RWPE2 (cell line): ENCODE results near the gene WDR88.

ENCODE experiments used
- ATAC-seq: fragments of 200-7000 bp; cut with Tn5 transposase; 3 replicates; pipeline ENCODE4 v1.9.1; 2021; ENCODE audit warnings: low read depth
- DNase-seq: peaks from one replicate; pipeline ENCODE4 v3.0.0-alpha.2; 2020; ENCODE audit warnings: low spot score
- H3K27ac ChIP-seq: fragments of 450-650 bp; 2 replicates; pipeline ENCODE4 v1.5.1; 2017; ENCODE audit warnings: mild to moderate bottlenecking; ENCODE audit not compliant: poor library complexity, severe bottlenecking
- H3K27me3 ChIP-seq: fragments of 250-450 bp; sonication (Bioruptor Pico); 2 replicates; pipeline ENCODE4 v1.5.1; 2021; ENCODE audit warnings: mild to moderate bottlenecking, moderate library complexity; ENCODE audit not compliant: insufficient read depth, poor library complexity, severe bottlenecking
- H3K36me3 ChIP-seq: fragments of 250-450 bp; sonication (Bioruptor Pico); 2 replicates; pipeline ENCODE4 v1.5.1; 2020; ENCODE audit warnings: low read depth, mild to moderate bottlenecking, moderate library complexity
- H3K4me1 ChIP-seq: fragments of 250-450 bp; sonication (Bioruptor Pico); 2 replicates; pipeline ENCODE4 v1.5.1; 2021; ENCODE audit warnings: mild to moderate bottlenecking, moderate library complexity; ENCODE audit not compliant: insufficient read depth, poor library complexity, severe bottlenecking
- H3K4me3 ChIP-seq: fragments of 250-450 bp; sonication (Bioruptor Pico); 2 replicates; pipeline ENCODE4 v1.5.1; 2021; ENCODE audit warnings: mild to moderate bottlenecking, moderate library complexity; ENCODE audit not compliant: severe bottlenecking
- H3K9me3 ChIP-seq: fragments of 250-450 bp; sonication (Bioruptor Pico); 2 replicates; pipeline ENCODE4 v1.5.1; 2021; ENCODE audit warnings: mild to moderate bottlenecking, moderate library complexity; ENCODE audit not compliant: severe bottlenecking
- TF ChIP-seq, protein P1 (sequence below): fragments of 450-650 bp; IDR thresholded peaks from one replicate; pipeline ENCODE4 v1.5.1; 2017; ENCODE audit warnings: mild to moderate bottlenecking, moderate library complexity; ENCODE audit not compliant: poor library complexity, severe bottlenecking

Gene WDR88

DNA sequence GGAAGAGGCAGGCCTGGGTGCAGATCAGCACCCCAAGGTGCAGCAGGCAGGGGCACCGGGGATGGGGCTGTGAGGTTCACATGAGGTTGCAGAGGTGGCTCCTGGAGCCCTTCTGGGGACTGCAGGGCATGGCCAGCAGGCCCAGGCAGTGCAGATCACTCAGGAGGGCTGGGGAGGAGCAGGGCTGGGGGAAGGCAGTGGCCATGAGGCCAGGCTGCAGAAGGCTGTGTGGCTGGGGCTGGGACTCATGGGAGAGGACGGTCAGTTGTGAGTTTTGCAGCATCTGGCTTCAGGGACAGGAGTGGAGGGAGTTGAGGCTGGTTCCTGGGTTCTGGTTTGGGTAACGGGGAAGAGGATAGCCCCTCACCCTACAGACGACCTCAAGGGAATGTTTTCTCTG is 7.3 kb downstream of the WDR88 start:
- H3K36me3 ChIP-seq: no peaks in the 10 kb centered on the region
- no peak for ATAC-seq
- H3K4me1 ChIP-seq: no peaks in the 10 kb centered on the region
- no peak overlapping the region for H3K4me3 ChIP-seq
- no peaks in the 10 kb centered on the region for H3K9me3 ChIP-seq
- TF ChIP-seq, protein P1, sequence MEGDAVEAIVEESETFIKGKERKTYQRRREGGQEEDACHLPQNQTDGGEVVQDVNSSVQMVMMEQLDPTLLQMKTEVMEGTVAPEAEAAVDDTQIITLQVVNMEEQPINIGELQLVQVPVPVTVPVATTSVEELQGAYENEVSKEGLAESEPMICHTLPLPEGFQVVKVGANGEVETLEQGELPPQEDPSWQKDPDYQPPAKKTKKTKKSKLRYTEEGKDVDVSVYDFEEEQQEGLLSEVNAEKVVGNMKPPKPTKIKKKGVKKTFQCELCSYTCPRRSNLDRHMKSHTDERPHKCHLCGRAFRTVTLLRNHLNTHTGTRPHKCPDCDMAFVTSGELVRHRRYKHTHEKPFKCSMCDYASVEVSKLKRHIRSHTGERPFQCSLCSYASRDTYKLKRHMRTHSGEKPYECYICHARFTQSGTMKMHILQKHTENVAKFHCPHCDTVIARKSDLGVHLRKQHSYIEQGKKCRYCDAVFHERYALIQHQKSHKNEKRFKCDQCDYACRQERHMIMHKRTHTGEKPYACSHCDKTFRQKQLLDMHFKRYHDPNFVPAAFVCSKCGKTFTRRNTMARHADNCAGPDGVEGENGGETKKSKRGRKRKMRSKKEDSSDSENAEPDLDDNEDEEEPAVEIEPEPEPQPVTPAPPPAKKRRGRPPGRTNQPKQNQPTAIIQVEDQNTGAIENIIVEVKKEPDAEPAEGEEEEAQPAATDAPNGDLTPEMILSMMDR: no peak
- no peak for DNase-seq
- no peak overlapping the region for H3K27ac ChIP-seq
- H3K27me3 ChIP-seq: no peaks in the 10 kb centered on the region

DNA sequence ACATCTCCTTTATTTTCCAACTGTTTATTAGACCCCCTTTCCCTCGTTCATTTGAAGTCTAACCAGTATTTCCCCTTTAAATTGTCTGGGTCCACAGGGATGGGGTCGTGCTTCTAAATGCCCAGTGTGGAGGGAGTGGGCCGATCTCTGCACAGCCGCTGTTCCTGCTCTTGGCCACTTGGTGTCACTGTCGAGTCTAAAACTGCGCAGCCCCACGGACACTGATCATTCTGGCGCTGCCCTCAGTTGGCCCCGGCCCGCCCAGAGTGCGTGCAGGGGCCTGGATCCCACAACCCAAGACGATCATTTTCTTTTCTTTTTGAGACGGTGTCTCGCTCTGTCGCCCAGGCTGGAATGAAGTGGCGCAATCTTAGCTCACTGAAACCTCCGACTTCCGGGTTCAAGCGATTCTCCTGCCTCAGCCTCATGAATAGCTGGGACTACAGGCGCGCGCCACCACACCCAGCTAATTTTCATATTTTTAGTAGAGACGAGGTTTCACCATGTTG is 12.0 kb downstream of the WDR88 start:
- no peaks in the 10 kb centered on the region for H3K36me3 ChIP-seq
- no peaks in the 10 kb centered on the region for H3K4me1 ChIP-seq
- no peak overlapping the region for H3K27ac ChIP-seq
- no peak overlapping the region for H3K4me3 ChIP-seq
- DNase-seq: no peak
- TF ChIP-seq, protein P1: peak; percentile 89
- no peaks in the 10 kb centered on the region for H3K27me3 ChIP-seq
- peak; percentile 94 for ATAC-seq
- no peaks in the 10 kb centered on the region for H3K9me3 ChIP-seq

DNA sequence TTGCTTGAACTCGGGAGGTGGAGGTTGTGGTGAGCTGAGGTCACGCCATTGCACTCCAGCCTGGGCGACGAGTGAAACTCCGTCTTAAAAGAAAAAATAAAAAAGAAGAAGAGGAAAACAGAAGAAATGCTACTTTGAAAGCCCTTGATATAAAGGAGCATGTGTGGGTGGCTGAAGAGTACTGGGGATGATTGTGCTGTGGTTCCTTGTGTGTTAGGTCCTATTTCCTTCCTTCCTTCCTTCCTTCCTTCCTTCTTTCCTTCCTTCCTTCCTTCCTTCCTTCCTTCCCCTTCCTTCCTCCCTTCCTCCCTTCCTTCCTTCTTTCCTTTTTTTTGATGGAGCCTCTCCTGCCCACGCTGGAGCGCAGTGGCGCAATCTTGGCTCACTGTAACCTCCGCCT is 14.3 kb downstream of the WDR88 start:
- Histone ChIP-seq H3K27me3 (no peaks in the 10 kb centered on the region), H3K36me3 (no peaks in the 10 kb centered on the region), H3K9me3 (no peaks in the 10 kb centered on the region), H3K4me3 (no peak overlapping the region), H3K4me1 (no peaks in the 10 kb centered on the region), H3K27ac (no peak overlapping the region)
- ATAC-seq (no peak), DNase-seq (no peak)
- TF ChIP-seq, protein P1: no peak

DNA sequence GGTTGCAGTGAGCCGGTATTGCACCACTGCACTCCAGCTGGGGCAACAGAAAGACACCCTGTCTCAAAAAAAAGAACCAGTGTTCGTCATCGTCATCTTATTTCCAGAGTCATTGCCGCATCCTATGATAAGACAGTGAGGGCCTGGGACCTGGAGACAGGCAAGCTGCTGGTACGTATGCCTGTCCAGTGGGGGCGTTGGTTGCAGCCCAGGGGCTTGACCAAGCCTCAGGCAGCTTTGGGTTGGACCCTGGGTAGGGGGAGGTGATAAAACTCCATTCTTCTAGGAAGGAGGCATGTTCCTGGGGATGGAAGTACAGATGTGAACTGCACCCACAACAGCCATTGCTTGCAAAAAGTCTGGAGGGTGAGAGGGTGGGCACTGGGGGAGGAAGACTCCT is 15.6 kb downstream of the WDR88 start:
- no peaks in the 10 kb centered on the region for H3K9me3 ChIP-seq
- H3K4me3 ChIP-seq: no peak overlapping the region
- TF ChIP-seq, protein P1: no peak
- no peaks in the 10 kb centered on the region for H3K4me1 ChIP-seq
- no peak for DNase-seq
- H3K27ac ChIP-seq: no peak overlapping the region
- no peak for ATAC-seq
- H3K27me3 ChIP-seq: no peaks in the 10 kb centered on the region
- H3K36me3 ChIP-seq: no peaks in the 10 kb centered on the region

DNA sequence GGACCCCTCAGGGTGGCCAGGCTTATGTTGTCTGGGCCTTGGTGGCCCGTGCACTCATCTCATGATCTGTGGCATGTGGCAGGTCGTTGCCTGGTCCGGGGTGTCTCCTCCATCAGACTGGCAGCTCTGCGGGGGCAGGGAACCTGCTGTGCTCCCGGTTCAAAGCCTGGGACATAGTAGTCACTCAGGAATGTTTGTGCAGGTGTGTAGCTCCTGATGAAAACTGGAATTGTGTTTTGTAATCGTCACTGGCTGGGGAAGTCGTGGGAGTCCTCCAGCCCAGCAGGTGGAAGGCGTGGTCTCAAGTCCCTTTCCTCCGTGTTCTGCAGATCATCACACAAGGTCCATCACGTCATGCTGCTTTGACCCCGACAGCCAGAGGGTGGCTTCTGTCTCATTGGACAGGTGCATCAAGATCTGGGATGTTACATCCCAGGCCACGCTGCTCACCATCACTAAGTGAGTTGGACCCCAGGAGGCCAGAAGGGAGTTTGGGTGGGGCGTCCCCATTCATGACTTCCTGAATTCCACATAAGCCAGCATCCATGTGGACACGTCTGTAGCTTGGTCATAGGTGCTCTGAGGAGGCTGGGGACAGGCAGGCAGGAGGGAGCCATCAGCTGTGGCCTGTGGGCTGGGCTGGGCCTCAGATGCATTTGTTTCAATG is 19.1 kb downstream of the WDR88 start:
- DNase-seq (no peak), ATAC-seq (no peak)
- TF ChIP-seq, protein P1: no peak
- Histone ChIP-seq H3K9me3 (no peaks in the 10 kb centered on the region), H3K27ac (no peak overlapping the region), H3K36me3 (no peaks in the 10 kb centered on the region), H3K27me3 (no peaks in the 10 kb centered on the region), H3K4me1 (no peaks in the 10 kb centered on the region), H3K4me3 (no peak overlapping the region)
